HG03135 (cell line): ENCODE data around the gene EMC8.

Source experiments
- ATAC-seq: cut with Tn5 transposase; IDR thresholded peaks from one replicate; pipeline ENCODE4 v1.9.1; 2021; ENCODE audit warnings: mild to moderate bottlenecking, moderate library complexity; ENCODE audit not compliant: unreplicated experiment

The EMC8 gene

GRCh38 chr16:85759136-85759535 is 40.2 kb downstream of the EMC8 start:
- ATAC-seq: no peak

GRCh38 chr16:85757341-85757822 is 42.0 kb downstream of the EMC8 start:
- no peak for ATAC-seq

- ATAC-seq: peak; percentile 49
These were observed 43.2 kb downstream of the EMC8 start for GRCh38 chr16:85755929-85756768.

GRCh38 chr16:85754413-85754812 is 44.9 kb downstream of the EMC8 start:
- no peak for ATAC-seq

GRCh38 chr16:85753976-85754375 is 45.4 kb downstream of the EMC8 start:
- no peak for ATAC-seq

- no peak for ATAC-seq
These were observed 45.8 kb downstream of the EMC8 start for GRCh38 chr16:85753559-85753958.

GRCh38 chr16:85752511-85753420 is 46.6 kb downstream of the EMC8 start:
- no peak for ATAC-seq

- no peak for ATAC-seq
These were observed 47.4 kb downstream of the EMC8 start for GRCh38 chr16:85751698-85752501.

GRCh38 chr16:85750827-85751697 is 48.3 kb downstream of the EMC8 start, which contains the start of gene C16orf74:
TSS of gene C16orf74 (minus strand) at chr16:85751096. CDS start at chr16:85735217, 15,879 bp downstream.
- peak; percentile 45 for ATAC-seq

- ATAC-seq: no peak
These were observed 49.1 kb downstream of the EMC8 start for GRCh38 chr16:85750146-85750826.

- no peak for ATAC-seq
These were observed 49.6 kb downstream of the EMC8 start for GRCh38 chr16:85749771-85750145.

GRCh38 chr16:85746460-85747215 is 52.7 kb downstream of the EMC8 start:
- ATAC-seq: no peak

GRCh38 chr16:85738923-85739715 is 60.2 kb downstream of the EMC8 start:
- no peak for ATAC-seq

GRCh38 chr16:85736921-85737320 is 62.4 kb downstream of the EMC8 start:
- no peak for ATAC-seq

GRCh38 chr16:85735946-85736345 is 63.4 kb downstream of the EMC8 start:
- ATAC-seq: no peak

- ATAC-seq: peak; percentile 79
These were observed 64.1 kb downstream of the EMC8 start for GRCh38 chr16:85735225-85735635.

GRCh38 chr16:85734311-85735017 is 64.9 kb downstream of the EMC8 start:
- no peak for ATAC-seq
